ENCODE results near the gene CAP2. TPM values are rescaled to one million over a fixed set of nuclear protein-coding genes. Genes with fewer than 3 reads are reported as not detected.

Gene CAP2
- total and polyA plus RNA-seq, 11 donors = 61.3 to 187 (median 126) TPM

DNA sequence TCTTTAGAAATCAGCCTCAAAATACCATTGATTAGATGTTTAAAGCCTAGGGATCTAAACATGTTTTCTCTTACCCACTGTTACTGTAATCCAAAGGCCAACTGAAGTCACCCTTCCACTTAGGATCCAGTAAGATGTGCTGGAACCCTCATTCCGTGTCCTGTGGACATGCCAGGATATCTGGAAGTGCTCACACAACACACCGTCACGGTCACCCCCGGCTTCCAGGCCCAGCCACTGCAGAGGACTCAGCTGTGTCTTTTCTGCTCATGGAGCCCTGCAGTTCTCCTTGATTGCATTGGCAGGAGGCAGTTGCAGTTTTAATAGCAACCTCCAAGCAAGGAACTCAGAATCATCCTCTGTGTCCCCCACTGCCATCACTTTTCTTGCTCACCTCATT is 93.3 kb downstream of the CAP2 start:
- peak in 2 of 5 donors; percentile 44 to 54 for DNase-seq
- Histone ChIP-seq H3K4me1 (peaks cover 0 to 41% (median 3%) of the 10 kb centered on the region in 12 donors), H3K27ac (peak overlapping the region in 5 of 12 donors; percentile 13 to 81 (median 43))

GRCh38 chr6:17490724-17491123 is 97.3 kb downstream of the CAP2 start:
- Histone ChIP-seq H3K4me3 (no peak overlapping the region), H3K36me3 (peaks cover 0 to 11% (median 0%) of the 10 kb centered on the region in 9 donors), H3K27ac (peak overlapping the region in 1 of 12 donors; percentile 74), H3K27me3 (no peaks in the 10 kb centered on the region), H3K4me1 (peaks cover 0 to 40% (median 7%) of the 10 kb centered on the region in 12 donors), H3K9me3 (peaks cover 0 to 4% (median 0%) of the 10 kb centered on the region in 12 donors)
- WGBS, 4 donors = 58 to 69% (median 63%) methylated on average over 3 to 4 of the region's 4 CpGs
- no peak for TF ChIP-seq POLR2A (IDR thresholded peaks at IDR 0.05)
- TF ChIP-seq, protein P1, sequence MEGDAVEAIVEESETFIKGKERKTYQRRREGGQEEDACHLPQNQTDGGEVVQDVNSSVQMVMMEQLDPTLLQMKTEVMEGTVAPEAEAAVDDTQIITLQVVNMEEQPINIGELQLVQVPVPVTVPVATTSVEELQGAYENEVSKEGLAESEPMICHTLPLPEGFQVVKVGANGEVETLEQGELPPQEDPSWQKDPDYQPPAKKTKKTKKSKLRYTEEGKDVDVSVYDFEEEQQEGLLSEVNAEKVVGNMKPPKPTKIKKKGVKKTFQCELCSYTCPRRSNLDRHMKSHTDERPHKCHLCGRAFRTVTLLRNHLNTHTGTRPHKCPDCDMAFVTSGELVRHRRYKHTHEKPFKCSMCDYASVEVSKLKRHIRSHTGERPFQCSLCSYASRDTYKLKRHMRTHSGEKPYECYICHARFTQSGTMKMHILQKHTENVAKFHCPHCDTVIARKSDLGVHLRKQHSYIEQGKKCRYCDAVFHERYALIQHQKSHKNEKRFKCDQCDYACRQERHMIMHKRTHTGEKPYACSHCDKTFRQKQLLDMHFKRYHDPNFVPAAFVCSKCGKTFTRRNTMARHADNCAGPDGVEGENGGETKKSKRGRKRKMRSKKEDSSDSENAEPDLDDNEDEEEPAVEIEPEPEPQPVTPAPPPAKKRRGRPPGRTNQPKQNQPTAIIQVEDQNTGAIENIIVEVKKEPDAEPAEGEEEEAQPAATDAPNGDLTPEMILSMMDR (IDR thresholded peaks at IDR 0.05) = no peak
- intact Hi-C loops (cut with DNase I) = no loop called here
- no peak for ATAC-seq
- no peak for DNase-seq

More for the DNA sequence above, 93.3 kb downstream of the CAP2 start:
- Histone ChIP-seq H3K4me3 (no peak overlapping the region), H3K36me3 (peaks cover 0 to 11% (median 0%) of the 10 kb centered on the region in 9 donors), H3K9me3 (no peaks in the 10 kb centered on the region), H3K27me3 (no peaks in the 10 kb centered on the region)
- peak; percentile 40 to 85 (median 68) for ATAC-seq
- intact Hi-C loops (cut with DNase I) = loop anchor here in 1 of 10 donors (10.0 kb wide), 1 partner anchor 202 kb away; the partner anchor contains the start of gene RBM24
- TF ChIP-seq POLR2A (IDR thresholded peaks at IDR 0.05) = no peak
- TF ChIP-seq, protein P1 (IDR thresholded peaks at IDR 0.05) = no peak
- 47 to 64% (median 62%) methylated on average over 4 of the region's 4 CpGs for WGBS, 4 donors

DNA sequence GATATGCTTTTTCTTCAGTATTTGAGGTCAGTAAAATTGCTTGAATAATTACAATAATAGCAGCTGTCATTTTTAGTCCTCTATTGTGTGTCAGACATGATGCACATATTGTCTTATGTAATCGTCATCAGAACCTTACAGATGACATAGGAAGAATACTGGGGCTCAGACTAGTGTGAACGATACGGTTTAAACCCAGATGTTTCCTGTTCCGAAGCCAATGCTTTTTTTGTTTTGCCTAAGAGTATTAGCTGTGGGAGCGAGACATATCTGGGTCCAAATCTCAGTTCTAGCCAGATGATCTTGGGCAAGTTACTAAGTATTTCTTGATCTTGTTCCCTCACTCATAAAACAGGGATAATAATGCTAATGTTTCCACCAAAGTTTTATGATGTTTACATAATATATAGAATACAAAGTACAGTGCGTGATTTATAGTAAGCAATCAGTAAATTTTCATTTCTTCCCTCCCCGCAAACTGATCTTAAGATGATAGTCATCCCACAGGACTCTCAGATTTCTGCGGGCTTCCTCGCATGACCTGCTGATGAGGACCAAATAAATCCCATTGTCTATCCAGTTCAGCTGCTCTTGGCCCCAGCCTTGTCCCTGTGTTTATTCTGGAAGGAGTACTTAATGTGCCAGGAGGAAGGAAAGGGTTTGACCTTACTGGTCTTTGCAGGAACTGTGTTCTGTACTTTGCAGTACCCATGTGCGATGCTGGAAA is 98.2 kb downstream of the CAP2 start:
- intact Hi-C loops (cut with DNase I) = no loop called here
- Histone ChIP-seq H3K4me3 (no peak overlapping the region), H3K9me3 (peaks cover 0 to 4% (median 0%) of the 10 kb centered on the region in 12 donors), H3K4me1 (peaks cover 0 to 36% (median 7%) of the 10 kb centered on the region in 12 donors), H3K27me3 (no peaks in the 10 kb centered on the region), H3K27ac (peak overlapping the region in 1 of 12 donors; percentile 74), H3K36me3 (peaks cover 0 to 11% (median 0%) of the 10 kb centered on the region in 9 donors)
- WGBS, 4 donors = 62 to 68% (median 65%) methylated on average over 10 of the region's 10 CpGs
- peak in 2 of 4 donors; percentile 43 to 47 for ATAC-seq
- DNase-seq = no peak
- TF ChIP-seq POLR2A (IDR thresholded peaks at IDR 0.05) = no peak
- TF ChIP-seq, protein P1 (IDR thresholded peaks at IDR 0.05) = no peak

GRCh38 chr6:17492350-17492749 is 99.0 kb downstream of the CAP2 start:
- intact Hi-C loops (cut with DNase I) = no loop called here
- WGBS, 4 donors = 44 to 63% (median 45%) methylated on average over 6 of the region's 6 CpGs
- DNase-seq = no peak
- no peak for ATAC-seq
- H3K27me3 ChIP-seq = no peaks in the 10 kb centered on the region
- peaks cover 0 to 5% (median 0%) of the 10 kb centered on the region in 9 donors for H3K36me3 ChIP-seq
- peaks cover 0 to 30% (median 6%) of the 10 kb centered on the region in 12 donors for H3K4me1 ChIP-seq
- TF ChIP-seq POLR2A (IDR thresholded peaks at IDR 0.05) = no peak
- H3K9me3 ChIP-seq = peaks cover 0 to 4% (median 0%) of the 10 kb centered on the region in 12 donors
- H3K4me3 ChIP-seq = no peak overlapping the region
- peak overlapping the region in 3 of 12 donors; percentile 10 to 74 (median 30) for H3K27ac ChIP-seq
